Endothelial cell of umbilical vein (primary cell): ENCODE results near the gene QDPR. TPM values are rescaled to one million over a fixed set of nuclear protein-coding genes. Genes with fewer than 3 reads are reported as not detected.

ENCODE experiments used
- BruUV-seq: library from RNA; stranded (reverse); fragments of 400-500 nt; replicated peaks from 2 replicates; lab custom pipeline; 2021; lab: Mats Ljungman, UMichigan
- CTCF ChIA-PET: fragments of 300-600, 350-600 bp; sonication (Branson Sonifier 250); formaldehyde crosslinking; loops from one replicate; lab custom pipeline; 2021; ENCODE audit warnings: antibody characterized with exemption, inconsistent platforms; lab: Charles Lee
- POLR2A ChIA-PET: fragments of 300-600, 350-600 bp; sonication (Branson Sonifier 250); formaldehyde crosslinking; loops from one replicate; lab custom pipeline; 2021; ENCODE audit warnings: antibody characterized with exemption, inconsistent platforms; lab: Charles Lee
- DNase-seq: peaks from one replicate; pipeline ENCODE4 v3.0.0-alpha.2; 2011; ENCODE audit warnings: low read depth, low spot score
- FAIRE-seq: peaks from 2 replicates; lab custom pipeline; 2011; peaks lifted over from hg19 to GRCh38; lab: Jason Lieb, UNC
- H2AFZ ChIP-seq: 2 replicates; pipeline ENCODE4 v1.6.0; 2012; ENCODE audit warnings: low read depth, low read length, control low read depth, inconsistent platforms
- H3K27ac ChIP-seq: 2 replicates; pipeline ENCODE4 v1.5.1; 2011; ENCODE audit warnings: low read depth, mild to moderate bottlenecking, control low read depth, low read length, moderate library complexity; ENCODE audit not compliant: insufficient read depth
- H3K27me3 ChIP-seq, 2 experiments: 2 replicates each; pipeline versions ENCODE4 v1.6.0 to v1.6.1; 2011; ENCODE audit warnings: low read length in 2 of 2, mixed read lengths in 1 of 2; ENCODE audit not compliant: control insufficient read depth in 2 of 2, insufficient read depth in 2 of 2
- H3K36me3 ChIP-seq, 2 experiments: 2 replicates in 1 of 2; 3 replicates in 1 of 2; pipeline ENCODE4 v1.5.1; 2011; ENCODE audit warnings: low read length in 2 of 2, mild to moderate bottlenecking in 1 of 2, moderate library complexity in 1 of 2; ENCODE audit not compliant: control insufficient read depth in 2 of 2, insufficient read depth in 2 of 2; ENCODE audit errors: extremely low read depth in 1 of 2
- H3K4me1 ChIP-seq: 3 replicates; pipeline ENCODE4 v1.5.1; 2011; ENCODE audit warnings: mild to moderate bottlenecking, low read length; ENCODE audit not compliant: control insufficient read depth, insufficient read depth; ENCODE audit errors: extremely low read depth
- H3K4me2 ChIP-seq: 2 replicates; pipeline ENCODE4 v1.6.1; 2011; ENCODE audit warnings: low read length, control low read depth, mixed read lengths; ENCODE audit not compliant: insufficient read depth
- H3K4me3 ChIP-seq, 3 experiments: fragments of 200-600 bp in 1 of 3; sonication (generic), shearing (Covaris generic) in 1 of 3; replicated peaks in 1 of 3; 2 replicates each; pipeline ENCODE4 v1.5.1; 2011 to 2016; ENCODE audit warnings: control low read depth in 3 of 3, low read length in 3 of 3, mild to moderate bottlenecking in 2 of 3, inconsistent platforms in 1 of 3, low read depth in 1 of 3, moderate library complexity in 1 of 3; ENCODE audit not compliant: insufficient read depth in 1 of 3
- H3K79me2 ChIP-seq: 2 replicates; pipeline ENCODE4 v1.6.0; 2012; ENCODE audit warnings: low read length, inconsistent platforms; ENCODE audit not compliant: control insufficient read depth, insufficient read depth
- H3K9ac ChIP-seq: replicated peaks from 2 replicates; pipeline ENCODE3; 2011; ENCODE audit warnings: low read length, control low read depth; ENCODE audit not compliant: insufficient read depth; ENCODE audit errors: extremely low read depth
- H3K9me1 ChIP-seq: replicated peaks from 3 replicates; pipeline ENCODE4 v1.6.0; 2011; ENCODE audit warnings: mild to moderate bottlenecking, low read length; ENCODE audit not compliant: control insufficient read depth, insufficient read depth; ENCODE audit errors: extremely low read depth
- H3K9me3 ChIP-seq: replicated peaks from 2 replicates; pipeline ENCODE4 v1.5.1; 2012; ENCODE audit warnings: low read length, inconsistent platforms; ENCODE audit not compliant: control insufficient read depth, insufficient read depth
- H4K20me1 ChIP-seq: replicated peaks from 2 replicates; pipeline ENCODE3; 2011; ENCODE audit warnings: mild to moderate bottlenecking, low read length; ENCODE audit not compliant: control insufficient read depth, insufficient read depth; ENCODE audit errors: extremely low read depth
- EZH2 ChIP-seq: IDR thresholded peaks from 2 replicates; pipeline ENCODE4 v1.6.1; 2012; ENCODE audit warnings: borderline replicate concordance, low read depth, mild to moderate bottlenecking, moderate library complexity, low read length, inconsistent platforms; ENCODE audit not compliant: severe bottlenecking
- FOS ChIP-seq: IDR thresholded peaks from 2 replicates; pipeline ENCODE4 v1.6.1; 2011; ENCODE audit warnings: mild to moderate bottlenecking, low read length, moderate library complexity, borderline replicate concordance; ENCODE audit not compliant: insufficient read depth
- GATA2 ChIP-seq: IDR thresholded peaks from 2 replicates; pipeline ENCODE4 v1.7.0; 2011; ENCODE audit warnings: low read depth, mild to moderate bottlenecking, moderate library complexity, mixed read lengths, low read length; ENCODE audit not compliant: insufficient read length, insufficient read depth
- JUN ChIP-seq: IDR thresholded peaks from 2 replicates; pipeline ENCODE4 v1.6.1; 2011; ENCODE audit warnings: borderline replicate concordance, low read depth; ENCODE audit not compliant: insufficient read length, insufficient read depth
- MYC ChIP-seq: IDR thresholded peaks from one replicate; pipeline ENCODE4 v1.6.1; 2011; ENCODE audit warnings: mild to moderate bottlenecking, low read depth, low read length
- POLR2A ChIP-seq: IDR thresholded peaks from 2 replicates; pipeline ENCODE4 v1.6.1; 2012; ENCODE audit warnings: low read depth, mild to moderate bottlenecking, control low read depth, low read length
- POLR2AphosphoS5 ChIP-seq: IDR thresholded peaks from 2 replicates; pipeline ENCODE4 v1.6.1; 2012; ENCODE audit warnings: low read depth, mild to moderate bottlenecking, control low read depth, low read length, moderate library complexity; ENCODE audit not compliant: insufficient read depth
- dilution Hi-C: fragments of 300-500 bp; cut with MboI; formaldehyde crosslinking; loops from one replicate; pipeline ENCODE4 v1.15.0; 2019; ENCODE audit warnings: low sequenced_read_pairs; ENCODE audit not compliant: extremely low pct_ligation_motif_present
- intact Hi-C: fragments of 100-400 bp; cut with micrococcal nuclease; formaldehyde crosslinking; loops from one replicate; pipeline ENCODE4 v1.10.0; 2022
- polyA plus RNA-seq, 4 experiments: library from polyadenylated mRNA; depleted of rRNA in 3 of 4; stranded (reverse) in 3 of 4; unstranded in 1 of 4; fragments of >200 nt; gene quantifications; 2 replicates each; pipeline versions ENCODE4 v1.2.1 to v1.2.3, GENCODE V29; 2011 to 2012; ENCODE audit warnings: missing spikeins in 1 of 4
- total RNA-seq: library from RNA; stranded (reverse); gene quantifications from 2 replicates; pipeline ENCODE4 v1.2.3, GENCODE V29; 2021
- TF ChIP-seq, protein P1 (sequence below): IDR thresholded peaks from 2 replicates; pipeline ENCODE4 v1.6.1; 2011; ENCODE audit not compliant: insufficient read depth, insufficient read length
- TF ChIP-seq, protein P2 (sequence below), 2 donors: IDR thresholded peaks; 1 replicate in 1 of 2; 2 replicates in 1 of 2; pipeline ENCODE4 v1.5.1; 2011; ENCODE audit warnings: low read length in 2 of 2, mild to moderate bottlenecking in 2 of 2, moderate library complexity in 2 of 2, control low read depth in 1 of 2, inconsistent platforms in 1 of 2, low read depth in 1 of 2; ENCODE audit not compliant: insufficient read depth in 1 of 2; ENCODE audit errors: extremely low read depth in 1 of 2

Gene QDPR
- total and polyA plus RNA-seq, 2 donors (not counting 3 experiments of a cell fraction or from before 2014, with no cell fraction given), result 20.5 to 20.9 TPM

DNA sequence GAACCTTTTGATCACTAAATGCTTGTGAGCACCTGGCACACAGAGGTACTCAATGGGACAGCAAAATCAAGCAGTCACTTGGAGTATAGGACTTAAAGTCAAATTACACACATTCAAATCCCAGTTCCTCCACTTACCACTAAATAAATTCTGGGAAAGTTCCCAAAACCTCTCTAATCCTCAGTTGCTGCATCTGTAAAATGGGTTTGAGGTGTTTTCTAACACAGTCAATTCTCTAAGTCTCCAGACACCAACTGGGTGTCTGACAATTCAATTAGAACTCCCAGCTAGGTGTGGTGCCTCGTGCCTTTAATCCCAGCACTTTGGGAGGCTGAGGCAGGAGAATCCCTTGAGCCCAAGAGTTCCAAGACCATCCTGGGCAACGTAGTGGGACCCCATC lies 19.0 kb downstream of the QDPR start:
- Histone ChIP-seq H3K27me3 (no peaks in the 10 kb centered on the region), H3K4me1 (peaks cover 9% of the 10 kb centered on the region), H3K4me2 (no peak overlapping the region), H3K36me3 (peaks cover 7 to 9% of the 10 kb centered on the region in 2 experiments), H3K27ac (no peak overlapping the region), H3K9me3 (no peaks in the 10 kb centered on the region), H3K79me2 (peaks cover 2% of the 10 kb centered on the region), H3K9me1 (no peaks in the 10 kb centered on the region), H3K4me3 (no peak overlapping the region), H4K20me1 (no peaks in the 10 kb centered on the region), H2AFZ (no peak overlapping the region), H3K9ac (no peak overlapping the region)
- TF ChIP-seq, protein P1, sequence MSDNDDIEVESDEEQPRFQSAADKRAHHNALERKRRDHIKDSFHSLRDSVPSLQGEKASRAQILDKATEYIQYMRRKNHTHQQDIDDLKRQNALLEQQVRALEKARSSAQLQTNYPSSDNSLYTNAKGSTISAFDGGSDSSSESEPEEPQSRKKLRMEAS, result no peak
- TF ChIP-seq MYC, result no peak
- TF ChIP-seq, protein P2, sequence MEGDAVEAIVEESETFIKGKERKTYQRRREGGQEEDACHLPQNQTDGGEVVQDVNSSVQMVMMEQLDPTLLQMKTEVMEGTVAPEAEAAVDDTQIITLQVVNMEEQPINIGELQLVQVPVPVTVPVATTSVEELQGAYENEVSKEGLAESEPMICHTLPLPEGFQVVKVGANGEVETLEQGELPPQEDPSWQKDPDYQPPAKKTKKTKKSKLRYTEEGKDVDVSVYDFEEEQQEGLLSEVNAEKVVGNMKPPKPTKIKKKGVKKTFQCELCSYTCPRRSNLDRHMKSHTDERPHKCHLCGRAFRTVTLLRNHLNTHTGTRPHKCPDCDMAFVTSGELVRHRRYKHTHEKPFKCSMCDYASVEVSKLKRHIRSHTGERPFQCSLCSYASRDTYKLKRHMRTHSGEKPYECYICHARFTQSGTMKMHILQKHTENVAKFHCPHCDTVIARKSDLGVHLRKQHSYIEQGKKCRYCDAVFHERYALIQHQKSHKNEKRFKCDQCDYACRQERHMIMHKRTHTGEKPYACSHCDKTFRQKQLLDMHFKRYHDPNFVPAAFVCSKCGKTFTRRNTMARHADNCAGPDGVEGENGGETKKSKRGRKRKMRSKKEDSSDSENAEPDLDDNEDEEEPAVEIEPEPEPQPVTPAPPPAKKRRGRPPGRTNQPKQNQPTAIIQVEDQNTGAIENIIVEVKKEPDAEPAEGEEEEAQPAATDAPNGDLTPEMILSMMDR (IDR thresholded peaks at IDR 0.05; ENCODE audit: extremely low read depth in 1 of 2, insufficient read depth in 1 of 2, low read depth in 1 of 2, low read length in 2 of 2), result no peak
- no peak for TF ChIP-seq JUN
- intact Hi-C loops (no loop called here), dilution Hi-C loops (no loop called here)
- ChIA-PET POLR2A (no interaction called here), CTCF (no interaction called here)
- BruUV-seq, result no TSS peak
- DNase-seq (no peak), FAIRE-seq (no peak)

DNA sequence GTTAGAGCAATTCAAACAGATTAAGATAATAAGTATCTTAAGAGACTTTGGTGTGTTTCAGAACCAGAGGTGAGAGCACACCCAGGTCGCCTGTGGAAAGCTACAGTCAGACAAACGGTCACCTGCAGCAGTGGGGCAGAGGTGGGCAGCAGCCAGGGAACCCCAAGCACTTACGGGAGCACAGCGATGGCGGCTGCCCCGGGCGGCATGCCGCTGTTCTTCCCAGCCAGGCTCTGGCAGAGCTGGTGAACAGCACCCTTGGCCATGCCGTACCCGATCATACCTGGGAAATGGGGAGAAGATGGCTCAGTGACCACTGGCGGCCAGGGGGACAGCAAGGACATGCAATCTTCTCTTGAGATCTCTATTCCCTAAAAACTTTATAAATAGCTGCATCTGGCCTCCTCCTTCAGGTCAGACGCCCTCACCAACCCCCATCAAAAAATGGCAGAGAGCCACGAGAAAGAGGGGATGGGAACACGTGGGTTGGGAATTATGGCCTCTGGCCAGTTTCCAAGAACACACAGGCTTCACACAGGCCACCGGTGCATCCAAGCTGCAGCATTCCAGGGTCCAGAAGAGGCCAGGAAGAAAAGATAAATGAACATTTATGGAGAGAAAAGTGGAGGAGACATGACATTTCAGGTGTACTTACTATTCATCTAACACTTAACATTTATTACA lies 19.7 kb downstream of the QDPR start:
- Histone ChIP-seq H3K36me3 (peaks cover 7 to 9% of the 10 kb centered on the region in 2 experiments), H3K9ac (no peak overlapping the region), H3K9me1 (no peaks in the 10 kb centered on the region), H3K4me1 (peaks cover 9% of the 10 kb centered on the region), H3K9me3 (no peaks in the 10 kb centered on the region), H2AFZ (no peak overlapping the region), H3K27ac (no peak overlapping the region), H4K20me1 (no peaks in the 10 kb centered on the region), H3K4me2 (no peak overlapping the region), H3K4me3 (no peak overlapping the region), H3K27me3 (no peaks in the 10 kb centered on the region), H3K79me2 (peaks cover 2% of the 10 kb centered on the region)
- ChIA-PET CTCF (no interaction called here), POLR2A (no interaction called here)
- DNase-seq (no peak), FAIRE-seq (no peak)
- intact Hi-C loops (no loop called here), dilution Hi-C loops (no loop called here)
- BruUV-seq, result no TSS peak
- TF ChIP-seq FOS (no peak), POLR2AphosphoS5 (no peak), MYC (no peak), JUN (no peak), POLR2A (no peak), GATA2 (no peak), EZH2 (no peak)
- TF ChIP-seq, protein P2 (IDR thresholded peaks at IDR 0.05; ENCODE audit: extremely low read depth in 1 of 2, insufficient read depth in 1 of 2, low read depth in 1 of 2, low read length in 2 of 2), result no peak
- TF ChIP-seq, protein P1, result no peak
